ENCODE results near the gene FGF11.

DNA sequence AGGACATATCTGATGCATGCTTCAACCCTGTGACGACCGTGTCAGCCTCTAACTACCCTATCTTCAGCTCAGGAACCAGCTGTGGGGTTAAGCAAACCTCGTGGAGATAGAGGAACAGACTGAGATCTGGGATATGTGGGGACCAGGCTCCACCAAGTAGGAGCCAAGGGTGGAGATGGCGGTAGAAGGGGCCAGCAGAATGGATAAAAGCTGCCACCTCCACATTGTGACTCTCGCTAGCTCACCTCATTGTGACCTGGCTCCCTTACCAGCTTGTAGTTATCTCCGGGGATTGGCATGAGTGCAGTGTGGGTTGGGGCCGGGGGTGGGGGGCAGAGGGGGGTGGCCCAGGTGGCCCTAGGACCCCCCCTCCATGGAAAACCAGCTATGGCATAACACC lies 14.0 kb upstream of the FGF11 start, which contains the start of gene SPEM2:
- TF ChIP-seq, protein P1, sequence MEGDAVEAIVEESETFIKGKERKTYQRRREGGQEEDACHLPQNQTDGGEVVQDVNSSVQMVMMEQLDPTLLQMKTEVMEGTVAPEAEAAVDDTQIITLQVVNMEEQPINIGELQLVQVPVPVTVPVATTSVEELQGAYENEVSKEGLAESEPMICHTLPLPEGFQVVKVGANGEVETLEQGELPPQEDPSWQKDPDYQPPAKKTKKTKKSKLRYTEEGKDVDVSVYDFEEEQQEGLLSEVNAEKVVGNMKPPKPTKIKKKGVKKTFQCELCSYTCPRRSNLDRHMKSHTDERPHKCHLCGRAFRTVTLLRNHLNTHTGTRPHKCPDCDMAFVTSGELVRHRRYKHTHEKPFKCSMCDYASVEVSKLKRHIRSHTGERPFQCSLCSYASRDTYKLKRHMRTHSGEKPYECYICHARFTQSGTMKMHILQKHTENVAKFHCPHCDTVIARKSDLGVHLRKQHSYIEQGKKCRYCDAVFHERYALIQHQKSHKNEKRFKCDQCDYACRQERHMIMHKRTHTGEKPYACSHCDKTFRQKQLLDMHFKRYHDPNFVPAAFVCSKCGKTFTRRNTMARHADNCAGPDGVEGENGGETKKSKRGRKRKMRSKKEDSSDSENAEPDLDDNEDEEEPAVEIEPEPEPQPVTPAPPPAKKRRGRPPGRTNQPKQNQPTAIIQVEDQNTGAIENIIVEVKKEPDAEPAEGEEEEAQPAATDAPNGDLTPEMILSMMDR (IDR thresholded peaks at IDR 0.05) = no peak
- TF ChIP-seq POLR2AphosphoS5 (IDR thresholded peaks at IDR 0.05) (no peak), POLR2A (IDR thresholded peaks at IDR 0.05) (no peak), EP300 (IDR thresholded peaks at IDR 0.05) (no peak)

Data from upper lobe of left lung (tissue), 4 donors.